Endothelial cell of umbilical vein (primary cell): Measurements from ENCODE around the gene NUP153. TPM values are rescaled to one million over a fixed set of nuclear protein-coding genes. Genes with fewer than 3 reads are reported as not detected.

Source experiments
- BruUV-seq: library from RNA; stranded (reverse); fragments of 400-500 nt; replicated peaks from 2 replicates; lab custom pipeline; 2021; lab: Mats Ljungman, UMichigan
- CTCF ChIA-PET: fragments of 300-600, 350-600 bp; sonication (Branson Sonifier 250); formaldehyde crosslinking; loops from one replicate; lab custom pipeline; 2021; ENCODE audit warnings: antibody characterized with exemption, inconsistent platforms; lab: Charles Lee
- POLR2A ChIA-PET: fragments of 300-600, 350-600 bp; sonication (Branson Sonifier 250); formaldehyde crosslinking; loops from one replicate; lab custom pipeline; 2021; ENCODE audit warnings: antibody characterized with exemption, inconsistent platforms; lab: Charles Lee
- DNase-seq: peaks from one replicate; pipeline ENCODE4 v3.0.0-alpha.2; 2011; ENCODE audit warnings: low read depth, low spot score
- FAIRE-seq: peaks from 2 replicates; lab custom pipeline; 2011; peaks lifted over from hg19 to GRCh38; lab: Jason Lieb, UNC
- H2AFZ ChIP-seq: 2 replicates; pipeline ENCODE4 v1.6.0; 2012; ENCODE audit warnings: low read depth, low read length, control low read depth, inconsistent platforms
- H3K27ac ChIP-seq: 2 replicates; pipeline ENCODE4 v1.5.1; 2011; ENCODE audit warnings: low read depth, mild to moderate bottlenecking, control low read depth, low read length, moderate library complexity; ENCODE audit not compliant: insufficient read depth
- H3K27me3 ChIP-seq, 2 experiments: 2 replicates each; pipeline versions ENCODE4 v1.6.0 to v1.6.1; 2011; ENCODE audit warnings: low read length in 2 of 2, mixed read lengths in 1 of 2; ENCODE audit not compliant: control insufficient read depth in 2 of 2, insufficient read depth in 2 of 2
- H3K36me3 ChIP-seq, 2 experiments: 2 replicates in 1 of 2; 3 replicates in 1 of 2; pipeline ENCODE4 v1.5.1; 2011; ENCODE audit warnings: low read length in 2 of 2, mild to moderate bottlenecking in 1 of 2, moderate library complexity in 1 of 2; ENCODE audit not compliant: control insufficient read depth in 2 of 2, insufficient read depth in 2 of 2; ENCODE audit errors: extremely low read depth in 1 of 2
- H3K4me1 ChIP-seq: 3 replicates; pipeline ENCODE4 v1.5.1; 2011; ENCODE audit warnings: mild to moderate bottlenecking, low read length; ENCODE audit not compliant: control insufficient read depth, insufficient read depth; ENCODE audit errors: extremely low read depth
- H3K4me2 ChIP-seq: 2 replicates; pipeline ENCODE4 v1.6.1; 2011; ENCODE audit warnings: low read length, control low read depth, mixed read lengths; ENCODE audit not compliant: insufficient read depth
- H3K4me3 ChIP-seq, 3 experiments: fragments of 200-600 bp in 1 of 3; sonication (generic), shearing (Covaris generic) in 1 of 3; replicated peaks in 1 of 3; 2 replicates each; pipeline ENCODE4 v1.5.1; 2011 to 2016; ENCODE audit warnings: control low read depth in 3 of 3, low read length in 3 of 3, mild to moderate bottlenecking in 2 of 3, inconsistent platforms in 1 of 3, low read depth in 1 of 3, moderate library complexity in 1 of 3; ENCODE audit not compliant: insufficient read depth in 1 of 3
- H3K79me2 ChIP-seq: 2 replicates; pipeline ENCODE4 v1.6.0; 2012; ENCODE audit warnings: low read length, inconsistent platforms; ENCODE audit not compliant: control insufficient read depth, insufficient read depth
- H3K9ac ChIP-seq: replicated peaks from 2 replicates; pipeline ENCODE3; 2011; ENCODE audit warnings: low read length, control low read depth; ENCODE audit not compliant: insufficient read depth; ENCODE audit errors: extremely low read depth
- H3K9me1 ChIP-seq: replicated peaks from 3 replicates; pipeline ENCODE4 v1.6.0; 2011; ENCODE audit warnings: mild to moderate bottlenecking, low read length; ENCODE audit not compliant: control insufficient read depth, insufficient read depth; ENCODE audit errors: extremely low read depth
- H3K9me3 ChIP-seq: replicated peaks from 2 replicates; pipeline ENCODE4 v1.5.1; 2012; ENCODE audit warnings: low read length, inconsistent platforms; ENCODE audit not compliant: control insufficient read depth, insufficient read depth
- H4K20me1 ChIP-seq: replicated peaks from 2 replicates; pipeline ENCODE3; 2011; ENCODE audit warnings: mild to moderate bottlenecking, low read length; ENCODE audit not compliant: control insufficient read depth, insufficient read depth; ENCODE audit errors: extremely low read depth
- EZH2 ChIP-seq: IDR thresholded peaks from 2 replicates; pipeline ENCODE4 v1.6.1; 2012; ENCODE audit warnings: borderline replicate concordance, low read depth, mild to moderate bottlenecking, moderate library complexity, low read length, inconsistent platforms; ENCODE audit not compliant: severe bottlenecking
- GATA2 ChIP-seq: IDR thresholded peaks from 2 replicates; pipeline ENCODE4 v1.7.0; 2011; ENCODE audit warnings: low read depth, mild to moderate bottlenecking, moderate library complexity, mixed read lengths, low read length; ENCODE audit not compliant: insufficient read length, insufficient read depth
- JUN ChIP-seq: IDR thresholded peaks from 2 replicates; pipeline ENCODE4 v1.6.1; 2011; ENCODE audit warnings: borderline replicate concordance, low read depth; ENCODE audit not compliant: insufficient read length, insufficient read depth
- MYC ChIP-seq: IDR thresholded peaks from one replicate; pipeline ENCODE4 v1.6.1; 2011; ENCODE audit warnings: mild to moderate bottlenecking, low read depth, low read length
- POLR2A ChIP-seq: IDR thresholded peaks from 2 replicates; pipeline ENCODE4 v1.6.1; 2012; ENCODE audit warnings: low read depth, mild to moderate bottlenecking, control low read depth, low read length
- POLR2AphosphoS5 ChIP-seq: IDR thresholded peaks from 2 replicates; pipeline ENCODE4 v1.6.1; 2012; ENCODE audit warnings: low read depth, mild to moderate bottlenecking, control low read depth, low read length, moderate library complexity; ENCODE audit not compliant: insufficient read depth
- dilution Hi-C: fragments of 300-500 bp; cut with MboI; formaldehyde crosslinking; loops from one replicate; pipeline ENCODE4 v1.15.0; 2019; ENCODE audit warnings: low sequenced_read_pairs; ENCODE audit not compliant: extremely low pct_ligation_motif_present
- intact Hi-C: fragments of 100-400 bp; cut with micrococcal nuclease; formaldehyde crosslinking; loops from one replicate; pipeline ENCODE4 v1.10.0; 2022
- polyA plus RNA-seq, 4 experiments: library from polyadenylated mRNA; depleted of rRNA in 3 of 4; stranded (reverse) in 3 of 4; unstranded in 1 of 4; fragments of >200 nt; gene quantifications; 2 replicates each; pipeline versions ENCODE4 v1.2.1 to v1.2.3, GENCODE V29; 2011 to 2012; ENCODE audit warnings: missing spikeins in 1 of 4
- total RNA-seq: library from RNA; stranded (reverse); gene quantifications from 2 replicates; pipeline ENCODE4 v1.2.3, GENCODE V29; 2021
- TF ChIP-seq, protein P1 (sequence below): IDR thresholded peaks from 2 replicates; pipeline ENCODE4 v1.6.1; 2011; ENCODE audit not compliant: insufficient read depth, insufficient read length
- TF ChIP-seq, protein P2 (sequence below), 2 donors: IDR thresholded peaks; 1 replicate in 1 of 2; 2 replicates in 1 of 2; pipeline ENCODE4 v1.5.1; 2011; ENCODE audit warnings: low read length in 2 of 2, mild to moderate bottlenecking in 2 of 2, moderate library complexity in 2 of 2, control low read depth in 1 of 2, inconsistent platforms in 1 of 2, low read depth in 1 of 2; ENCODE audit not compliant: insufficient read depth in 1 of 2; ENCODE audit errors: extremely low read depth in 1 of 2

Gene NUP153
- total and polyA plus RNA-seq, 2 donors (not counting 3 experiments of a cell fraction or from before 2014, with no cell fraction given), result 22.0 to 51.0 TPM

DNA sequence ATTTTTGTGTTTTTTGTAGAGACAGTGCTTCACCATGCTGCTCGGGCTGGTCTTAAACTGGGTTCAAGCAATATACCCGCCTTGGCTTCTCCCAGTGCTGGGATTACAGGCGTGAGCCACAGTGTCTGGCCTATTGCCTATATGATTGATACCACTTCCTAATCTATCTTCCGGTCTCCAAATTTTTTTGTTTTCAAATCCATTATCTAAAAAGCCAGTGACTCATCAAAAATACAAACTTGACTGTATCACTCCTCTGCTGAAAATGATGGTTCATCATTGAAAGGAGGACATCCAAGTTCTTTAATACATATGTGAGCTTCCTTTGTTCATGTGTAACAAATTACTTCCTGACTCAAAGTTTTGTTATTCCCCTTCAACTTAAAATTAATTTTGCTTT lies 71.2 kb downstream of the NUP153 start:
- Histone ChIP-seq H3K4me1 (peaks cover 16% of the 10 kb centered on the region), H3K9ac (no peak overlapping the region), H3K9me3 (no peaks in the 10 kb centered on the region), H3K4me2 (no peak overlapping the region), H3K27me3 (no peaks in the 10 kb centered on the region), H3K27ac (no peak overlapping the region), H3K4me3 (no peak overlapping the region), H3K79me2 (peaks cover 42% of the 10 kb centered on the region), H2AFZ (no peak overlapping the region), H3K9me1 (no peaks in the 10 kb centered on the region), H4K20me1 (no peaks in the 10 kb centered on the region), H3K36me3 (peaks cover 5 to 14% of the 10 kb centered on the region in 2 experiments)
- intact Hi-C loops (no loop called here), dilution Hi-C loops (no loop called here)
- BruUV-seq, result no TSS peak
- no peak for DNase-seq
- CTCF ChIA-PET, result interaction anchor here (0.6 to 1.9 kb wide), 4 partner anchors 10 to 168 kb away, joined by 3 to 6 read pairs (median 4); no protein-coding TSS in a partner anchor
- TF ChIP-seq GATA2 (no peak), POLR2AphosphoS5 (no peak), JUN (peak; percentile 36)
- peak; percentile 66 for FAIRE-seq
- POLR2A ChIA-PET, result no interaction called here

DNA sequence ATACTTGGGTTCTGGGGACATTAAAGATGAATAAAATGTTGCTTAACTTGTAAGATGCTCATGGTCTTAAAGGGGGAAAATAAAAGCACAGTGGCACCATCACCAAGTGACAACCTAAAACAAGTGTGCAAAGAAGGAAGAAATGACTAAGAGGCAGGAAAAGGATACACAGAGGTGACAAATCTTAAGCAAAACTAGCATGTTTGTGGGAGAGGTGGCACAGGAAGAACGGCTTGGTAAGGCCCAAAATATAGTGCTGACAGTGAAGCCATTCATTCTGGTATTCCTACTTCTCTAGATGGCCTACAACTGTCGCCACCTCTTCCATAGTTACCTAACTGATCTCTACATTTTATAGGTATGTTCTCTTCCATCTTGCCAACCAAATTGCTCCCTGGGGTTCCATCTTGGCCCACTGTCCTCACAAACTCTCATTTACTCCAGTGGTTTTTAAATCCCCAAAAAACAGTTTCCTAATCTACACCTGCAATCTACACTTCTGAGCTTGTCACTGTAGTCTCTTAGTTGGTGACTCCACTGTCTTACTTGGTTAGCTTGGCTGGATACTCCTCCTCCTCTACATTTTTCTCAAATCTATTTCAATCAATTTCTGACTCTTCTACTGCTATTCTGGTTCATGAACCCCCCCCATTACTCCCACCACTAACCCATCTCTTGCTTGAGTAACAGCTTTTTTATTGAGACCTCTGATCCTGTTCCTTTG lies 73.1 kb downstream of the NUP153 start:
- H3K9me1 ChIP-seq, result no peaks in the 10 kb centered on the region
- no peak overlapping the region for H3K4me2 ChIP-seq
- ChIA-PET CTCF (interaction anchor here (1.1 to 1.2 kb wide), 2 partner anchors 10 to 24 kb away, joined by 3 read pairs; no protein-coding TSS in a partner anchor), POLR2A (interaction anchor here (0.5 kb wide), 1 partner anchor 171 kb away, joined by 3 read pairs; no protein-coding TSS in a partner anchor)
- peaks cover 8 to 18% of the 10 kb centered on the region in 2 experiments for H3K36me3 ChIP-seq
- no peak overlapping the region for H2AFZ ChIP-seq
- no peaks in the 10 kb centered on the region for H4K20me1 ChIP-seq
- H3K27me3 ChIP-seq, result no peaks in the 10 kb centered on the region
- no peak for DNase-seq
- H3K79me2 ChIP-seq, result peaks cover 44% of the 10 kb centered on the region
- H3K4me1 ChIP-seq, result peaks cover 16% of the 10 kb centered on the region
- no peaks in the 10 kb centered on the region for H3K9me3 ChIP-seq
- intact Hi-C loops (no loop called here), dilution Hi-C loops (no loop called here)
- no peak for FAIRE-seq
- no TSS peak for BruUV-seq
- no peak overlapping the region for H3K9ac ChIP-seq
- H3K27ac ChIP-seq, result no peak overlapping the region
- TF ChIP-seq POLR2AphosphoS5 (no peak), JUN (no peak), POLR2A (no peak), EZH2 (no peak), MYC (no peak), GATA2 (no peak)
- TF ChIP-seq, protein P1, sequence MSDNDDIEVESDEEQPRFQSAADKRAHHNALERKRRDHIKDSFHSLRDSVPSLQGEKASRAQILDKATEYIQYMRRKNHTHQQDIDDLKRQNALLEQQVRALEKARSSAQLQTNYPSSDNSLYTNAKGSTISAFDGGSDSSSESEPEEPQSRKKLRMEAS, result no peak
- TF ChIP-seq, protein P2, sequence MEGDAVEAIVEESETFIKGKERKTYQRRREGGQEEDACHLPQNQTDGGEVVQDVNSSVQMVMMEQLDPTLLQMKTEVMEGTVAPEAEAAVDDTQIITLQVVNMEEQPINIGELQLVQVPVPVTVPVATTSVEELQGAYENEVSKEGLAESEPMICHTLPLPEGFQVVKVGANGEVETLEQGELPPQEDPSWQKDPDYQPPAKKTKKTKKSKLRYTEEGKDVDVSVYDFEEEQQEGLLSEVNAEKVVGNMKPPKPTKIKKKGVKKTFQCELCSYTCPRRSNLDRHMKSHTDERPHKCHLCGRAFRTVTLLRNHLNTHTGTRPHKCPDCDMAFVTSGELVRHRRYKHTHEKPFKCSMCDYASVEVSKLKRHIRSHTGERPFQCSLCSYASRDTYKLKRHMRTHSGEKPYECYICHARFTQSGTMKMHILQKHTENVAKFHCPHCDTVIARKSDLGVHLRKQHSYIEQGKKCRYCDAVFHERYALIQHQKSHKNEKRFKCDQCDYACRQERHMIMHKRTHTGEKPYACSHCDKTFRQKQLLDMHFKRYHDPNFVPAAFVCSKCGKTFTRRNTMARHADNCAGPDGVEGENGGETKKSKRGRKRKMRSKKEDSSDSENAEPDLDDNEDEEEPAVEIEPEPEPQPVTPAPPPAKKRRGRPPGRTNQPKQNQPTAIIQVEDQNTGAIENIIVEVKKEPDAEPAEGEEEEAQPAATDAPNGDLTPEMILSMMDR (IDR thresholded peaks at IDR 0.05; ENCODE audit: extremely low read depth in 1 of 2, insufficient read depth in 1 of 2, low read depth in 1 of 2, low read length in 2 of 2), result no peak
- H3K4me3 ChIP-seq, result no peak overlapping the region
